Measurements from ENCODE around the gene S100A2.

Gene S100A2

GRCh38 chr1:153565529-153566374 is at the start of gene S100A2:
S100A2 (minus strand) TSS chr1:153565844; CDS start chr1:153563877, 1,967 bp downstream.
- peak within 1 kb of the TSS; percentile 34 for H3K27ac ChIP-seq

GRCh38 chr1:153615406-153615805 is 49.8 kb upstream of the S100A2 start:
- TF ChIP-seq, protein P1, sequence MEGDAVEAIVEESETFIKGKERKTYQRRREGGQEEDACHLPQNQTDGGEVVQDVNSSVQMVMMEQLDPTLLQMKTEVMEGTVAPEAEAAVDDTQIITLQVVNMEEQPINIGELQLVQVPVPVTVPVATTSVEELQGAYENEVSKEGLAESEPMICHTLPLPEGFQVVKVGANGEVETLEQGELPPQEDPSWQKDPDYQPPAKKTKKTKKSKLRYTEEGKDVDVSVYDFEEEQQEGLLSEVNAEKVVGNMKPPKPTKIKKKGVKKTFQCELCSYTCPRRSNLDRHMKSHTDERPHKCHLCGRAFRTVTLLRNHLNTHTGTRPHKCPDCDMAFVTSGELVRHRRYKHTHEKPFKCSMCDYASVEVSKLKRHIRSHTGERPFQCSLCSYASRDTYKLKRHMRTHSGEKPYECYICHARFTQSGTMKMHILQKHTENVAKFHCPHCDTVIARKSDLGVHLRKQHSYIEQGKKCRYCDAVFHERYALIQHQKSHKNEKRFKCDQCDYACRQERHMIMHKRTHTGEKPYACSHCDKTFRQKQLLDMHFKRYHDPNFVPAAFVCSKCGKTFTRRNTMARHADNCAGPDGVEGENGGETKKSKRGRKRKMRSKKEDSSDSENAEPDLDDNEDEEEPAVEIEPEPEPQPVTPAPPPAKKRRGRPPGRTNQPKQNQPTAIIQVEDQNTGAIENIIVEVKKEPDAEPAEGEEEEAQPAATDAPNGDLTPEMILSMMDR (conservative IDR thresholded peaks at IDR 0.05): no peak
- TF ChIP-seq ZFX (IDR thresholded peaks at IDR 0.05): no peak
- no peak overlapping the region for H3K27ac ChIP-seq

More at GRCh38 chr1:153565529-153566374, at the start of gene S100A2:
- TF ChIP-seq, protein P1 (conservative IDR thresholded peaks at IDR 0.05): no peak
- no peak for TF ChIP-seq ZFX (IDR thresholded peaks at IDR 0.05)

DNA sequence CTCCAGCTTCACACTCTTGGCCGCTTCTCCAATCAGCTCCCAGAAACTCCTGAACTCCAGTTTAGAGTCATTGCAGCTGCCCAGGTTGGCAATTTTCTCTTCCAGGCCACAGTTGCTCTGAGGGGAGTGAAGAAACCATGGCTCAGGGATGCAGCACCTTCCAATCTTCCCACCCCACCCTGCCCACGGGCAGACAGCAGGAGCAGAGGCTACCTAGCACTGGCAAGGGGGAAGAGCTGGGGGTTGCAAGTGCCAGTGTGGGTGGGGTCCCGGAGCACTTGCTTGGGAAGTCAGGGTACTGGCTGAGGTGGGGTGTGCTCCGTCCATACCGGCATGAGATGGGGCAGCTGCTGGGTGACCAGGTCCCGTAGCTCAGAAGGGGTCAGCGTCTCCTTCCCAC is 49.3 kb upstream of the S100A2 start:
- no peak overlapping the region for H3K27ac ChIP-seq
- TF ChIP-seq, protein P1 (conservative IDR thresholded peaks at IDR 0.05): no peak
- TF ChIP-seq ZFX (IDR thresholded peaks at IDR 0.05): no peak

DNA sequence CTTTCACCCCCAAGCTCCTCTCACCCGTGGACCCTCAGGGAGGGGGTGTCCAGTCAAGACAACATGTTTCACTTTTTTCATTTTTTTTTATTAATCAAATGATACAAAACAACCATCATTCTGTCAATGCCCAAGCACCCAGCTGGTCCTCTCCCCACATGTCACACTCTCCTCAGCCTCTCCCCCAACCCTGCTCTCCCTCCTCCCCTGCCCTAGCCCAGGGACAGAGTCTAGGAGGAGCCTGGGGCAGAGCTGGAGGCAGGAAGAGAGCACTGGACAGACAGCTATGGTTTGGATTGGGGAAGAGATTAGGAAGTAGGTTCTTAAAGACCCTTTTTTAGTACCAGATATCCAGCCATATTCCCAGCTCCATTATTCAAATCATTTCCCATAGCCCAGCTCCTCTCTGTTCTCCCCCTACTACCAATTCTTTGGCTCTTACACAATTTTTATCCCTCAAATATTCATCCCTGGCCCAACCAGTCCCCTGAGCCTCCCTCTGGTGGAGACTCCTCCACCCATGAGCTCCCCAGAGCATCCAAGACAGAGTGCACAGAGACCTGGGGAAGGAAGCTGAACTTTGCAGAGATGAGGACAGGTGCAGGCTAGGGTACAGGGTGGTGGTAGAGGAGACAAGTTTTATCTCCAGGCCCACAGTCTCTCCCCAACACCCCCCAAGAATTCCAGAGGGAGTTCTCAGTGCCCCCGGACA is 48.7 kb upstream of the S100A2 start:
- H3K27ac ChIP-seq: no peak overlapping the region
- no peak for TF ChIP-seq ZFX (IDR thresholded peaks at IDR 0.05)
- TF ChIP-seq, protein P1 (conservative IDR thresholded peaks at IDR 0.05): no peak

GRCh38 chr1:153613406-153613805 is 47.8 kb upstream of the S100A2 start:
- TF ChIP-seq, protein P1 (conservative IDR thresholded peaks at IDR 0.05): no peak
- no peak for TF ChIP-seq ZFX (IDR thresholded peaks at IDR 0.05)
- H3K27ac ChIP-seq: no peak overlapping the region

- H3K27ac ChIP-seq: no peak within 1 kb of the TSS
- TF ChIP-seq ZFX (IDR thresholded peaks at IDR 0.05): no peak
- TF ChIP-seq, protein P1 (conservative IDR thresholded peaks at IDR 0.05): no peak
Observed at GRCh38 chr1:153612755-153613331, 47.2 kb upstream of the S100A2 start, which contains the start of gene S100A16. S100A16 (minus strand) TSS chr1:153613137; CDS start chr1:153608151, 4,986 bp downstream.
